ENCODE results near the gene FCN1.

- TF ChIP-seq CTCF (IDR thresholded peaks at IDR 0.05 in 8 of 11, conservative IDR thresholded peaks at IDR 0.05 in 3 of 11) (no peak), POLR2A (IDR thresholded peaks at IDR 0.05) (no peak)
These were observed 39.6 kb upstream of the FCN1 start for GRCh38 chr9:134957165-134957944.

Measured in spleen (tissue), 7 donors.